ENCODE measurements around the gene RNF213.

DNA sequence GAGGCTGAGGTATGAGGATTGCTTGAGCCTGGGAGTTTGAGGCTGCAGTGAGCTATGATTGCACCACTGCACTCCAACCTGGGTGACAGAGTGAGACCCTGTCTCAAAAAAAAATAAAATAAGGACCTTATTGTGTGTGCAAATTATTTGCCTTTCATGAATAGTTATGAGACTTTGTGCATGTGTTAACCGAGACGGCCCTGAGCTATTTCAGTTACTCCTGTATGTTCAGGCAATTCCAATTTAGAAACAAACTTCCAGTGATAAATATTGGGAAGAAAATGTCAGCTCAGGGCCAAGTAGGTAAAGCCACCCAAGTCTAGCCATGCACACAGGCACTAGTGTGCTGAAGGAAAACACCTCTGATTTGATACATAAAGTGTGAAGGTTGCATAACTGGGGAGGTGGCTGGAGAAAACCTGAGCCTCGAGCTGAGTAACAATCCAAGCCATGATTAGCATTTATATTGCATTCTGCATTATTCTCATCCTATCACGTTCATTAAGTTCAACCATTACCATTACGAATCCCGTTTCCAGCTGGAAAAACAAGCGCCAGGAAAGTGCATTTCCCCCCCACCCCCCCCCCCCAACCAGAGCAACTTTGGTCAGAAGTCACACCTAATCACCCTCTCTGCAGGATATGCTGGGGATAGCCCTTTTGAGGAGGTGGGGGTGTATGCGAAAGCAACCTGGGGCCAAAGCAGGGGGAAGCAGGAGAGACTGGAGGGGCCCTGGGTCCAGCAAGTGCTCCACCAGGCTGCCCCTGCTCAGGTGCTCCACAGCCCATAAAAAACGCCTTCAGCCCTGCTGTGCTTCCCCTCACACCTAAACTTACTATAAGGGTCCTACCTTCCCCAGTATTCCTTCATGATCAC lies 135.7 kb downstream of the RNF213 start:
- TF ChIP-seq, protein P1, sequence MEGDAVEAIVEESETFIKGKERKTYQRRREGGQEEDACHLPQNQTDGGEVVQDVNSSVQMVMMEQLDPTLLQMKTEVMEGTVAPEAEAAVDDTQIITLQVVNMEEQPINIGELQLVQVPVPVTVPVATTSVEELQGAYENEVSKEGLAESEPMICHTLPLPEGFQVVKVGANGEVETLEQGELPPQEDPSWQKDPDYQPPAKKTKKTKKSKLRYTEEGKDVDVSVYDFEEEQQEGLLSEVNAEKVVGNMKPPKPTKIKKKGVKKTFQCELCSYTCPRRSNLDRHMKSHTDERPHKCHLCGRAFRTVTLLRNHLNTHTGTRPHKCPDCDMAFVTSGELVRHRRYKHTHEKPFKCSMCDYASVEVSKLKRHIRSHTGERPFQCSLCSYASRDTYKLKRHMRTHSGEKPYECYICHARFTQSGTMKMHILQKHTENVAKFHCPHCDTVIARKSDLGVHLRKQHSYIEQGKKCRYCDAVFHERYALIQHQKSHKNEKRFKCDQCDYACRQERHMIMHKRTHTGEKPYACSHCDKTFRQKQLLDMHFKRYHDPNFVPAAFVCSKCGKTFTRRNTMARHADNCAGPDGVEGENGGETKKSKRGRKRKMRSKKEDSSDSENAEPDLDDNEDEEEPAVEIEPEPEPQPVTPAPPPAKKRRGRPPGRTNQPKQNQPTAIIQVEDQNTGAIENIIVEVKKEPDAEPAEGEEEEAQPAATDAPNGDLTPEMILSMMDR (conservative IDR thresholded peaks at IDR 0.05; ENCODE audit: low read length), result no peak
- no peak for TF ChIP-seq EZH2phosphoT487 (IDR thresholded peaks at IDR 0.05; ENCODE audit: borderline replicate concordance)
